Posterior cingulate gyrus (tissue), 11 donors: Measurements from ENCODE around the gene TRERF1.
"Not testable (repeated sequence)": the region's sequence is repeated elsewhere in the genome, so short reads cannot be mapped to it uniquely, and the experiment has no call there.

Source experiments
- DNase-seq, 10 donors: peaks; one replicate each; pipeline versions ENCODE4 v3.0.0 to v3.0.0-alpha.2; 2020 to 2021; ENCODE audit warnings: mixed read lengths in 3 of 10
- intact Hi-C: fragments of 100-400 bp; cut with DNase I; formaldehyde crosslinking; loops from one replicate; pipeline ENCODE4 v1.15.1; 2023

Gene TRERF1, protein sequence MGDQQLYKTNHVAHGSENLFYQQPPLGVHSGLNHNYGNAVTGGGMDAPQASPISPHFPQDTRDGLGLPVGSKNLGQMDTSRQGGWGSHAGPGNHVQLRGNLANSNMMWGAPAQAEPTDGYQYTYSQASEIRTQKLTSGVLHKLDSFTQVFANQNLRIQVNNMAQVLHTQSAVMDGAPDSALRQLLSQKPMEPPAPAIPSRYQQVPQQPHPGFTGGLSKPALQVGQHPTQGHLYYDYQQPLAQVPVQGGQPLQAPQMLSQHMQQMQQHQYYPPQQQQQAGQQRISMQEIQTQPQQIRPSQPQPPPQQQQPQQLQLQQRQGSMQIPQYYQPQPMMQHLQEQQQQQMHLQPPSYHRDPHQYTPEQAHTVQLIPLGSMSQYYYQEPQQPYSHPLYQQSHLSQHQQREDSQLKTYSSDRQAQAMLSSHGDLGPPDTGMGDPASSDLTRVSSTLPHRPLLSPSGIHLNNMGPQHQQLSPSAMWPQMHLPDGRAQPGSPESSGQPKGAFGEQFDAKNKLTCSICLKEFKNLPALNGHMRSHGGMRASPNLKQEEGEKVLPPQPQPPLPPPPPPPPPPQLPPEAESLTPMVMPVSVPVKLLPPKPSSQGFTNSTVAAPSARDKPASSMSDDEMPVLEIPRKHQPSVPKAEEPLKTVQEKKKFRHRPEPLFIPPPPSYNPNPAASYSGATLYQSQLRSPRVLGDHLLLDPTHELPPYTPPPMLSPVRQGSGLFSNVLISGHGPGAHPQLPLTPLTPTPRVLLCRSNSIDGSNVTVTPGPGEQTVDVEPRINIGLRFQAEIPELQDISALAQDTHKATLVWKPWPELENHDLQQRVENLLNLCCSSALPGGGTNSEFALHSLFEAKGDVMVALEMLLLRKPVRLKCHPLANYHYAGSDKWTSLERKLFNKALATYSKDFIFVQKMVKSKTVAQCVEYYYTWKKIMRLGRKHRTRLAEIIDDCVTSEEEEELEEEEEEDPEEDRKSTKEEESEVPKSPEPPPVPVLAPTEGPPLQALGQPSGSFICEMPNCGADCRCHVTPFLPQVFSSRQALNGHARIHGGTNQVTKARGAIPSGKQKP (N-terminal part only)

DNA sequence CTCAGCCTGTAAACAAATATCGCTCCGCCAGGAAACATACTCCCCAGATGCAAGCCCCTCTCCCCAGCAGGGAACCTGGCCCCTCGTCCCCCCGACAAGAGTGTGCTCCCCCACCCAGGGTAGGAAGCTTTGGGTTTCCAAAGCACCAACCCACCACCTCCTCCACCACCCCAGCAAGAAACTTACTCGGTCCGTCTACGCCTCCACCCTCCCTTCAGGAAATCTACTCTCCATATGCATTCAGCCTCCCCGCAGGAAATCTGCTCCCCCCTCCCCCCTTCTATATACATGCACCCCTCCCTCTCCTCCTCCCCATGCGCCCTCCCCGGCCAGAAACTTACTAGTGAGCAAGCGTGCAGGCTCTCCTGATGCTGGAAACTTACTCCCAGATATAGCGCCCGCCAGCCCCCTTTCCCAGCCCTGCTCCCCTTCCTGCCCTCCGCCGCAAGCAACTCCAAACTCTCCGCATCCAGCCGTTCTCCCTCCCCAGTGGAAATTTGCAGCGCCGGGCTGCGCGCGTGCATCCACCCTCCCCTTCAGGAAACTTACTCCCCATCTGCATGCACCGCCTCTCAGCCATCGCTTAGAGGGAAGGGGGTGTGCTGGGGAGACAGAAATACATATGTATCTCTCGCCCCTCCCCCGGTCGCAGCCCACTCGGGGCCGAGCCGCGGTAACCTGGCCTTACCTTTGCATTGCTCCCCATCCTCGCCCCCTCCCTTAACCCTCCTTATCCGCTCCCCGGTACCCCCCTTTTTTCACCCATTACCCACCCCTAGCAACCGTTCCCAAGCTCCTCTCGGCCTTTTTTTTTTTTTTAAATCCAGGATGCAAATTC is at the start of gene TRERF1:
TRERF1 (minus strand) TSS at position 594 of the 838 bp plus-strand sequence. CDS start 182,336 bp downstream, outside the sequence.
- intact Hi-C loops, result loop anchor here (5.0 kb wide), 1 partner anchor 81 kb away; no protein-coding TSS in a partner anchor

DNA sequence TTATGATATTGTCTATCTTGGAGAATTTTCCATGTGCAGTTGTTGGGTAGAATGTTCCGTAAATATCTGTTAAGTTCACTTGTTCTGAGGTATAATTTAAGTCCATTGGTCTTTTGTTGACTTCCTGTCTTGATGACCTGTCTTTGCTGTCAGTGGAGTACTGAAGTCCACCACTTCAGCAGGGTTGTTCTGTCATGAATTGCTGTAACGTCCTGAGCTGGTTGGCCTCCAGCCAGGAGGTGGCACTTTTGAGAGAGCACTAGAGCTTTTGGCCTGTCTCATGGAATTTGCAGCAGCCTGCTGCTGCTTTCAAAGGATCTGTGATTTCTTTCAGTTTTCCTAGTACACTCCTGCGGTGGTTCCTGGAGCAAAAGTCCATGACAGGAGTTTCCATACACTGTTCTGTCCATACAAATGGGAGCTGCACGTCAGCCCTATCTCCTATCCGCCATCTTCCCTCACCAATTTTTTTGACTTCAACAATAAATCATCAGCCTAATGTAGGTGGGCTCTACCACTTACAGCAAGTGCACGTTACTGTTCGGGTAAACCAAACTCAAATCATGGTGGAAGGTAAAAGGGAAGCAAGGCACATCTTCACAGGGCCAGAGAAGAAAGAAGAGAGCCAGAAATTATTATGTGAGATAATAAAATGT is 46.9 kb upstream of the TRERF1 start:
- DNase-seq, result no peak

More for the DNA sequence above, at the start of gene TRERF1:
- peak; percentile 22 to 95 (median 60) for DNase-seq

DNA sequence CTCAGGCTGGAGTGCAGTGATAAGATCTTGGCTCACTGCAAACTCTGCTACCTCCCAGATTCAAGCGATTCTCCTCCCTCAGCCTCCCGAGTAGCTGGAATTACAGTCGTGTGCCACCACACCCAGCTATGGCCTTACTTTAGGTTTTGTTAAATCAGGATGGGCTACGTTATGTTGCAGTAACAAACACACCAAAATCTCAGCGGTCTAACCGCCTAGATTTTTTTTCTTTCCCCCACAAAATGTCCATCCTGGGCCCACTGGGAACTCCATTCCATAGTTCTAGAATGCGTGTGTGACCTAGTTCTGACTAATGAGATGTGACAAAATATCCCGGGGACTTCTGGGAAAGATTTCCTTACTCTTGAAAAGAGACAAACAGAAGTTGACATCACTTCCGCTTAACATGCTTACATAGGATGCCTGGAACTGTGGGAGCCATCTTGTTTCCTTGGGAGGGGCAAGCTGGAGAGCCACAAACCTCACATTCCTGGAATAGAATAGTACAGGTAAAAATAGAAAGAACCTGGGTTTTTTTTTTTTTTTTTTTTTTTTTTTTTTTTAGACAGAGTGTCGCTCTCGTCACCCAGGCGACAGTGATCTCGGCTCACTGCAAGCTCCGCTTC is 42.3 kb upstream of the TRERF1 start:
- no peak for DNase-seq
- intact Hi-C loops, result no loop called here

More for the DNA sequence above, 46.9 kb upstream of the TRERF1 start:
- intact Hi-C loops, result no loop called here

DNA sequence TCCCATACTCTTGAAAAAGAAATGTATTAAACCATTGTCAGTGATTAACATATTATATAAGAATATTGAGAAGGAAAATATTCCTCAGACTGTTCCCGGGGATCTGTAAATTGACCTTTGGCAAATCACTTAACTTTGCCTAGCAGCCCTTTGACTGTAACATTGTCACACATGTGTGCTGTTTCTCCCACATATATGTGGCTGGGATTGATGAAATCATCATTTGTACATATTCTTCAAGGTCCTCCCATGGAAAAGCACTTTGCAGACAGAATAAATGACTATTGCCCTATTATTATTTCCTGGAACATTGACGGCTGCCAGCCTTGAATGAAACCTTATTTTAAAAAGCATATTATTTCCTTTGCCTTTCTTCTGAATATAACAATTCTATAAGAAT is 36.4 kb upstream of the TRERF1 start:
- DNase-seq, result no peak
- intact Hi-C loops, result no loop called here

DNA sequence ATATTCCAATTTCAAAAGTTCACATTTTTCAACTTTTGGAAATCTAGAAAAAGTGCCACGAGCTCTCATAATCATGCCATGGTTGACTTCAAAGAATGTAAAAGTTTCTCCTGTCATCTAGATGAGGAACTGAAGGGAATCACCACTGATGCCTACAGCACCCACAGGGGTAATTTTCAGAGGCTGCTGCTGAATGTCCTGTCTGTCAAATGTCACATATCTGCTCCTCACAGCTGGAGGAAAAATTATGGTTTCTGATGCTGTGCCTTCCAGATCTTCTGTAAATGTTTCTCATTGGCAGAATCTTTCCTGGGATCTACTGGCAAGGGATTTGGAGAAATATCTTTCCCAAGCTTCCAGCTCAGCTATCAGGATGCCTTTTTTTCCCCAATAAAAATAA is 32.5 kb upstream of the TRERF1 start:
- intact Hi-C loops, result no loop called here
- DNase-seq, result no peak

DNA sequence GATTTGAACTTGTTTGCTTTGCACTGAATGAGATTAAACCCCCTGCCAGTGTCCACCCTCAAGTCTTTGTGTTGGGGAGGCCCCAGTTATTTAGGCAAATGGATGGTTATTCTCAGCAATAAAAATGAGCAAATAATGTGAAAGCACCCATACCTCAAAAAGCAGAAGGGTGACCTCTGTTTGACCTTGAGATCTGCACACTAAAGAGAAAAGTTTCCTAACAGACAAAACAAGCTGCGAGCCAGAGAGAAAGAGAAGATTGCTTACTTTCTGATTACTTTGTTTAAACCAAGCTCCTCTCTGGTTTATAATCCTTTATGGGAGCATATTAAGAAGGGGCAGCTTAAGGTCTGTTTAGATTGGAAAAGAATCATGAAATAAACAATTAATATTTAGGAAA is 30.4 kb upstream of the TRERF1 start:
- intact Hi-C loops, result no loop called here
- DNase-seq, result no peak

DNA sequence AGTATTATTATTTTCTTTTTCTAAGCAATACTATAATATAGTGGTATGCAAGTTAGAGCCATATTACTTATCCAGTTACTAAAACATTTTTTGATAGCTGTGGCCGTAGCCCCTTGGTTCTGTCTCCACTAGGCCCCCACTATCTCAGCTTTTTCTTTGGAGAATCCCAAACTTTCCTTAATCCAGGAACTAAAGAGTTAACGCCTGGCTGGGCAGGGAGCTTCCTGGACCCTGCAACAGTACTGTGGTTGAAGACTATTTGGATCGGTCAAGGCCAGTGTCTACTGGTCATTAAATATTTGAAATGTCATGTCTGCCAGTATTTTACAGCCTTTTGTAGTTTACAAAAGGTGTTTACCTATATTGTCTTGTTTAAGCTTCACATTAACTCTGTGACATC is 20.0 kb upstream of the TRERF1 start:
- intact Hi-C loops, result no loop called here
- DNase-seq, result no peak

DNA sequence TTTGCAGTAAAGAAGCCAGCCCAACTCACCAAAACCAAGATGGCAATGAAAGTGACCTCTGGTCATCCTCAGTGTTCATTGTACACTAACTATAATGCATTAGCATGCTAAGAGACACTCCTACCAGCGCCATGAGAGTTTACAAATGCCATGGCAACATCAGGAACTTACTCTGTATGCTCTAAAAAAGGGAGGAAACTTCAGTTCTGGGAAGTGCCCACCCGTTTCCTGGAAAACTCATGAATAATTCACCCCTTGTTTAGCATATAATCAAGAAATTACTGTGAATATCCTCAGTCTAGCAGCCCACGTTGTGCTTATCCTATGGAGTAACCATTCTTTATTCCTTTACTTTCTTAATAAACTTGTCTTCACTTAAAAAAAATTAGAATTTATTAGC is 19.4 kb upstream of the TRERF1 start:
- intact Hi-C loops, result no loop called here
- DNase-seq, result no peak

DNA sequence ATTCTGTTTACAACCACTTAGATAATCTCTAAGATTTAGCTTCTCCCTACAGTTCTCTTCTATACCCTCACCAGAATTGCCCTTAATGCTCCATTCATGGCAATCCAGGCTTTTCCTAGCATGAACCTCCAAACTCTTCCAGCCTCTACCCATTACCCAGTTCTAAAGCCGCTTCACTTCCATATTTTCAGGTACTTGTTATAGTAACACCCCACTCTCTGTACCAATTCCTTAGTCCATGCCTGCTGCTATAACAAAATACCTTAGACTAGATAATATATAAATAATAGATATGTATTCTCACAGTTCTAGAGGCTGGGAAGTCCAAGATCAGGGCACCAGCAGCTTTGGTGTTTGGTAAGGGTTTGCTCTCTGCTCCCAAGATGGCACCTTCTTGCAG is 16.5 kb upstream of the TRERF1 start:
- intact Hi-C loops, result no loop called here
- DNase-seq, result no peak

DNA sequence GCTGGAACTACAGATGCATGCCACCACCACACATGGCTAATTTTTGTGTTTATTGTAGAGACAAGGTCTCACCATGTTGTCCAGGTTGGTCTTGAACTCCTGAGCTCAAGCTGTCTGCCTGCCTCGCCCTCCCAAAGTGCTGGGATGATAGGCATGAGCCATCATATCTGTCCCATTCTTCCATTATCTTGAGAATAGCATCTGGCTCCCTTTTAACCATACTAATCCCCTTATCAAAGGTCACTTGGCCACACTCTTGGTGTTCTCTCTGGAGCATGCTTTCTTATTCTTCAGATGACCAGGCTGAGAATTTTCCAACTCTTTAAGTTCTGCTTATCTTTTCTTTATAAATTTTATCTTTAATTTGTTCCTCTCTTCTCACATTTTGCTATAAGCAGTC is 15.9 kb upstream of the TRERF1 start:
- intact Hi-C loops, result no loop called here
- no peak for DNase-seq

DNA sequence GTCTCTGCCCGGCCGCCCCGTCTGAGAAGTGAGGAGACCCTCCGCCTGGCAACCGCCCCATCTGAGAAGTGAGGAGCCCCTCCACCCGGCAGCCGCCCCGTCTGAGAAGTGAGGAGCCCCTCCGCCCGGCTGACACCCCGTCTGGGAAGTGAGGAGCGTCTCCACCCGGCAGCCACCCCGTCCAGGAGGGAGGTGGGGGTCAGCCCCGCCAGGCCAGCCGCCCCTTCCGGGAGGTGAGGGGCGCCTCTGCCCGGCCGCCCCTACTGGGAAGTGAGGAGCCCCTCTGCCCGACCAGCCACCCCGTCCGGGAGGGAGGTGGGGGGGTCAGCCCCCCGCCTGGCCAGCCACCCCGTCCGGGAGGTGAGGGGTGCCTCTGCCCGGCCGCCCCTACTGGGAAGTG is 14.7 kb upstream of the TRERF1 start:
- intact Hi-C loops, result not testable (repeated sequence)

DNA sequence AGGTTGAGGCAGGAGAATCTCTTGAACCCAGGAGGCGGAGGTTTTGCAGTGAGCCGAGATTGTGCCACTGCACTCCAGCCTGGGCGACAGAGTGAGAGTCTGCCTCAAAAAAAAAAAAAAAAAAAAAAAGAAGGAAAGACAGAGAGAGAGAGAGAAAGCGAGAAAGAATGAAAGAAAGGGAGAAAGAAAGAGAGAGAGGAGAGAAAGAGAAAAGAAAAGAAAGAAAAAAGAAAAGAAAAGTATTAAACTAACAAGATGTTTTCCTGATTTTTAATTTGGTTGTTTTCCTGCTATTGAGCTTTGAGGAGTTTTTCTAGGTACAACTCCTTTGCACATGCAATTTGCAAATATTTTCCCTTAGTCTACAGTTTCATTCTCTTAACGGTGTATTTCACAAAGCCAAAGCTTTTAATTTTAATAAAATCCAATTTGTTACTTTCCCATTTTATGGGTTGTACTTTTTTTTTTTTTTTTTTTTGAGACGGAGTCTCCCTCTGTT is 10.8 kb upstream of the TRERF1 start:
- no peak for DNase-seq

More for the DNA sequence above, 14.7 kb upstream of the TRERF1 start:
- DNase-seq, result peak in 1 of 10 donors; percentile 50

DNA sequence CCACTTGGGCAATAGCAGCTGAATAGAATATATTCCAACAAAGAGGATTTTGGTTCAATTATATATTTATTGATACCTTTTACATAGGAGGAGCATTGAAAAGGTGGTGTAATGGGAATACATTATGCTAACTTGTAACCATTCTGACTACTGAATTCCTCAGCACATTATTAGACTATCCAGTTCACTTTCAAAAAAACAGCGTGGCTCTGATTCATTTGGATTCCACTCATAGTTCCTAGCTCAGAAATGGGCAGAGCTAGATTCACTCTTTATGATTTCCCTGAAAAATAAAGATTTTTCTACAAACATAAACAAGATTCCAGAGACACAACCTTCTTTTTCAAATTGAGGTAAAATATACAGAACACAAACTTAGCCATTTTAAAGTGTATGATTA is 9.2 kb upstream of the TRERF1 start:
- DNase-seq, result no peak
- intact Hi-C loops, result no loop called here

More for the DNA sequence above, 10.8 kb upstream of the TRERF1 start:
- intact Hi-C loops, result no loop called here

DNA sequence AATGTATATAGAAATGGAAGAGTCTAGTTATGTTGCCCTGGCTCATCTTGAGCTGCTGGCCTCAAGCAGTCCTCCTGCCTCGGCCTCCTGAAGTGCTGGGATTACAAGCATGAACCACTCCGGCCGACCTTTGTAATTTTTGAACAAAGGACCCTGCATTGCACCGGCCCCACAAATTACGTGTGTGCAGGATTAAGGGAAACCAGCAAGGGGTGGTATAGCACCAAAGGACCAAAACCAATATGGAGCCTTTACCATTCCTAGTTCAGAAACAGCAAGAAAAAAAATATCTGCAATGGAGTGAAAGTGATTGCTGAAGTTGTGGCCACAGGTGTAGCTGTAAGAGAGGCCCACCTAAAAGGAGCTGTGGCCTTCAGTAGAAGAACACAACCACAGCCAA is 8.2 kb upstream of the TRERF1 start:
- intact Hi-C loops, result no loop called here
- DNase-seq, result no peak

DNA sequence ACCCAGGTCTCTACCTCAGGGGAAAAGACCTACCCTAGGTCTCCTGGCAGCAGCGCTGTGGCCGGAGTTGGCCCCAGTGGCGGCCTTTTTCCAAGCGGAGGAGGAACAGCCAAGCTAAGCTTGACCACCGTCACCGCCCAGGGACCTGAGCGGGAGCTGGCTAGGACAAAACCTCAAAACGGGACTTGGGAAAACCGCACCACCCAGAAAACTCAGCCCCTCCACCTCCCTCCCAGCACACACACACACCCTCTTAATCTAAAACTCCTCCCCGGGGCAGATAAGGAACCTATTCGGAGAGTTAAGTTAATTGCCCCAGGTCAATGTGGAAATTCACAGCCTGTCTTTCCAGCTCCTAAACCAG is 2.7 kb upstream of the TRERF1 start:
- DNase-seq, result peak in 1 of 10 donors; percentile 79

DNA sequence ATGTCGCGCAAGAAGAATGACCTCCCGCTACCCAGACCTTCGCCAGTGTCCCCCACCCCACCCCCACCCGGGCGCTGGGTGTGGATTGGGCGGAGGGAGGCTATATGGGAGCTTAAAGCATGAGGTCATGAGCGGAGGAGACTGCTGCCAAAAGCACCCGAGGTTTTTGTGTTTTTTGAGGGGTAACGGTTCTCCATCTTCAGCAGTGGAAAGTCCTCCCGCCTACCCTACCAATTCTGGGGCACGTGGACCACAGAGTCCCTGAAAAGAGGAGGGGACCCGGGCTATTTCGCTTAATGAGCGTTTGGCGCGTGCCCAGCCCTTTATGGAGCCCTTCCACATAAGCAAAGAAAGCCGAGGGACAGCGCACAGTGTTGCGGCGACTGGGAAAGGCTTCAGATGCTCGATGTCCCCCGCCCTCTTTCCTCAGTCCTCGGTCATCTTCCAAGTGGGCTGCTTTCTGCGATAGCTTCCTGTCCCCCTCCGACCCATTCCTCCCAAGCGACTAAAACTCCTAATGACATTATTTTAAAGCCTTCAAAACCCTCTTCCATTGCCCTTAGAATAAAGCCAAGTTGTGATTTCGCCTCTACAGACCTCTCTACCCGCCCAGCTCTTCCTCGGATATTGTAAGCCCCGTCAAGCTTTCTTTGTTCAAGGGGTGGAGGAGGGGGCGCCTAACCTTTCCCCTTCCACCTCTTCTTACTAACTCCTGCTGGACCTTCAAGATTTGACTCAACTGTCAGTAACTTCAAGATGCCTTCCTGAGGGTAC is 2.1 kb upstream of the TRERF1 start:
- peak in 4 of 10 donors; percentile 28 to 80 (median 53) for DNase-seq
- intact Hi-C loops, result loop anchor here (5.0 kb wide), 1 partner anchor 78 kb away; no protein-coding TSS in a partner anchor

More for the DNA sequence above, 2.7 kb upstream of the TRERF1 start:
- intact Hi-C loops, result loop anchor here (5.0 kb wide), 1 partner anchor 78 kb away; no protein-coding TSS in a partner anchor

DNA sequence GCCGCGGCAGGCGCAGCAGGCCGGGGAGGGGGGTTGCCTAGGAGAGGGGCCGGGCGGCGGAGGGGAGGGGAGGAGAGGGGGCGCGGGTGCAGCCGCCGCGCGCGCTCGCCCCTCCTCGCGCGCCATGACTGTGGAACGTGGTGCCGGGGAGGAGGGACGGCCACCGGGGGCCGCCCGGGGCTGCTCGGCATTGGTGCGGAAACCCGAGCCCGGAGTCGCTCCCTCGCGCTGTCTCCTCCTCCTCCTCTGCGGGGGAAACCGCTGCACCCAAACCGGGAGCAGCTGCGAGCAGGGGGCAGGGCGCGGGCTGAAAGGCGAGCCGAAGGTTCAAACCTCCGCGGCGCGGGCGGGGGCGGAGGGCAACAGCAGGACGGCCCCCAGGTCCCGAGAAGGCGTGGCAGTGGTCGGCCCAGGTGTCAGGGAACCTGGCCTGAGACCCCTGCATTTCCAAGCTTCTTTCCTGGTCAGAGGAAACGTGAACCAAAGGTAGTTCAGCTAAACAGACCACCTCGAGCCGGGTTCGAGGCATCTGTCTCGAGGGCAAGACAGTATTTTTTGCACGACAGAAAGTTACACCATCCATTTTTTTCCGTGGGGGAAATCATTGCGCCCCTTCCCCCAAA is 1.4 kb upstream of the TRERF1 start:
- intact Hi-C loops, result loop anchor here (5.0 kb wide), 1 partner anchor 79 kb away; no protein-coding TSS in a partner anchor
- peak; percentile 49 to 97 (median 84) for DNase-seq
